Measurements from ENCODE around the gene KLHL26.

Gene KLHL26

GRCh38 chr19:18603958-18604819, 32.6 kb upstream of the KLHL26 start:
- no peak for TF ChIP-seq CTCF (IDR thresholded peaks at IDR 0.05)
- H3K27ac ChIP-seq, result peak overlapping the region in 1 of 2 donors; percentile 76
- peak overlapping the region; percentile 71 for H3K4me3 ChIP-seq
- no peak for DNase-seq (ENCODE audit: low spot score)

- TF ChIP-seq CTCF (IDR thresholded peaks at IDR 0.05), result no peak
- DNase-seq (ENCODE audit: low spot score), result no peak
These were observed 32.0 kb upstream of the KLHL26 start for GRCh38 chr19:18604820-18605159.

GRCh38 chr19:18605196-18605545, 31.7 kb upstream of the KLHL26 start:
- H3K4me3 ChIP-seq, result peak overlapping the region; percentile 71
- TF ChIP-seq CTCF (IDR thresholded peaks at IDR 0.05), result no peak
- no peak for DNase-seq (ENCODE audit: low spot score)

More at GRCh38 chr19:18604820-18605159, 32.0 kb upstream of the KLHL26 start:
- Histone ChIP-seq H3K27ac (peak overlapping the region in 1 of 2 donors; percentile 76), H3K4me3 (peak overlapping the region; percentile 71)

GRCh38 chr19:18605546-18606280, 31.1 kb upstream of the KLHL26 start:
- no peak for TF ChIP-seq CTCF (IDR thresholded peaks at IDR 0.05)
- Histone ChIP-seq H3K4me3 (peak overlapping the region; percentile 71), H3K27ac (peak overlapping the region in 1 of 2 donors; percentile 76)
- no peak for DNase-seq (ENCODE audit: low spot score)

More at GRCh38 chr19:18605196-18605545, 31.7 kb upstream of the KLHL26 start:
- peak overlapping the region in 1 of 2 donors; percentile 76 for H3K27ac ChIP-seq

GRCh38 chr19:18606281-18607225, 30.3 kb upstream of the KLHL26 start, which contains the start of gene CRLF1:
Gene CRLF1, minus strand, starts transcription at chr19:18606799. Its CDS starts 143 bp downstream, at chr19:18606656.
- DNase-seq (ENCODE audit: low spot score), result no peak
- TF ChIP-seq CTCF (IDR thresholded peaks at IDR 0.05), result no peak
- peak within 1 kb of the TSS; percentile 71 for H3K4me3 ChIP-seq
- peak within 1 kb of the TSS in 1 of 2 donors; percentile 76 for H3K27ac ChIP-seq

- no peak for DNase-seq (ENCODE audit: low spot score)
- TF ChIP-seq CTCF (IDR thresholded peaks at IDR 0.05), result no peak
- H3K4me3 ChIP-seq, result peak overlapping the region; percentile 71
- H3K27ac ChIP-seq, result peak overlapping the region in 1 of 2 donors; percentile 72
These were observed 29.4 kb upstream of the KLHL26 start for GRCh38 chr19:18607226-18608101.
